ENCODE measurements around the gene RBM33.

DNA sequence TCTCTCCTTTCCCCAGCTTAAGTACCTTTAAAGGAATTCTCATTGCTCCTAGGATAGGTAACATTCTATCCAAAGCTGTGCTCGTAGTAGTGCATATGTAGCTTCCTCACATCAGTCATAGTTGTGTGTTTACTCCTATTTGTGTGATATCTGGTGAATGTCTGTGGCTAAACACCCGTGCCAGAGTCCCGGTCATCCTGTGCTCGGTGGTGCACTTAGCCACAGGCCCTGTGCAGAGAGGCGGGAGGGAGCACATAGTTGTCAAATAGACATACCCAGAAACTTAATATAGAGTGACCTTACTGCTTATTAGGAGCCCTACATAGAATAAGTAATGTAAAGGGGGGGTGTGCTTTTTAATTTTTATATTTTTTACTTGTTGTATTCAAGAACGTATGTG is 76.6 kb downstream of the RBM33 start:
- TF ChIP-seq EZH2 (IDR thresholded peaks at IDR 0.05; ENCODE audit: insufficient read depth, poor library complexity, severe bottlenecking) (no peak), EZH2phosphoT487 (IDR thresholded peaks at IDR 0.05; ENCODE audit: insufficient read depth, low read depth) (no peak)
